HG03469 (cell line): ENCODE results near the gene CYB561.
A peak's percentile ranks its signal among the peaks of the same experiment; 100 is the strongest.

Experiments
- ATAC-seq: cut with Tn5 transposase; IDR thresholded peaks from one replicate; pipeline ENCODE4 v1.9.1; 2021; ENCODE audit warnings: mild to moderate bottlenecking, moderate library complexity, moderate number of reproducible peaks; ENCODE audit not compliant: unreplicated experiment

Gene CYB561

GRCh38 chr17:63445954-63446752 is at the start of gene CYB561:
Gene CYB561, minus strand, starts transcription at chr17:63446306. Its CDS starts 8,759 bp downstream, at chr17:63437547.
- ATAC-seq: peak; percentile 30

- no peak for ATAC-seq
These were observed 49.4 kb upstream of the CYB561 start for GRCh38 chr17:63495491-63495890.

- ATAC-seq: no peak
These were observed 48.3 kb upstream of the CYB561 start for GRCh38 chr17:63494300-63494928.

GRCh38 chr17:63493411-63493810 is 47.3 kb upstream of the CYB561 start:
- no peak for ATAC-seq

- ATAC-seq: no peak
These were observed 46.8 kb upstream of the CYB561 start for GRCh38 chr17:63492940-63493339.

GRCh38 chr17:63491977-63492618 is 46.0 kb upstream of the CYB561 start:
- no peak for ATAC-seq

GRCh38 chr17:63491413-63491812 is 45.3 kb upstream of the CYB561 start:
- no peak for ATAC-seq

- no peak for ATAC-seq
These were observed 44.8 kb upstream of the CYB561 start for GRCh38 chr17:63490858-63491400.

- ATAC-seq: no peak
These were observed 44.2 kb upstream of the CYB561 start for GRCh38 chr17:63490329-63490728.

GRCh38 chr17:63489291-63489690 is 43.2 kb upstream of the CYB561 start:
- ATAC-seq: no peak

- no peak for ATAC-seq
These were observed 42.7 kb upstream of the CYB561 start for GRCh38 chr17:63488851-63489250.

- no peak for ATAC-seq
These were observed 40.9 kb upstream of the CYB561 start for GRCh38 chr17:63487014-63487339.

GRCh38 chr17:63486317-63487013 is 40.4 kb upstream of the CYB561 start:
- no peak for ATAC-seq

GRCh38 chr17:63483655-63484575 is 37.8 kb upstream of the CYB561 start:
- no peak for ATAC-seq

- no peak for ATAC-seq
These were observed 36.9 kb upstream of the CYB561 start for GRCh38 chr17:63483038-63483437.

- no peak for ATAC-seq
These were observed 36.4 kb upstream of the CYB561 start for GRCh38 chr17:63482509-63482908.

- no peak for ATAC-seq
These were observed 35.4 kb upstream of the CYB561 start for GRCh38 chr17:63481488-63481870.

GRCh38 chr17:63480826-63481487 is 34.9 kb upstream of the CYB561 start:
- no peak for ATAC-seq

GRCh38 chr17:63480192-63480784 is 34.2 kb upstream of the CYB561 start:
- no peak for ATAC-seq
